RWPE1 (cell line): ENCODE measurements around the gene BICD2.

Experiments used
- CTCF ChIA-PET: fragments of 350-600 bp; sonication (Branson Sonifier 250); formaldehyde crosslinking; extraction: SDS; loops from one replicate; lab custom pipeline; 2021; lab: Yijun Ruan, JAX
- POLR2A ChIA-PET: fragments of 400-600 bp; formaldehyde crosslinking; extraction: SDS; loops from one replicate; lab custom pipeline; 2020; ENCODE audit warnings: antibody characterized with exemption; ENCODE audit not compliant: low non-redundant PET; lab: Yijun Ruan, JAX
- DNase-seq: peaks from one replicate; pipeline ENCODE4 v3.0.0; 2012; ENCODE audit warnings: low spot score
- H3K27ac ChIP-seq: fragments of 450-650 bp; 2 replicates; pipeline ENCODE4 v1.5.1; 2017
- CTCF ChIP-seq: fragments of 450-650 bp; conservative IDR thresholded peaks from 2 replicates; pipeline ENCODE4 v1.5.1; 2017; ENCODE audit warnings: low read depth, mild to moderate bottlenecking

The BICD2 gene

GRCh38 chr9:92726971-92727715 is 37.5 kb downstream of the BICD2 start:
- ChIA-PET CTCF (no interaction called here), POLR2A (no interaction called here)
- TF ChIP-seq CTCF = no peak
- no peak for DNase-seq
- H3K27ac ChIP-seq = peak overlapping the region; percentile 89

- no peak for DNase-seq
- POLR2A ChIA-PET = no interaction called here
- CTCF ChIA-PET = interaction anchor here (0.6 kb wide), 1 partner anchor 78 kb away, joined by 3 read pairs; no protein-coding TSS in a partner anchor
- peak overlapping the region; percentile 89 for H3K27ac ChIP-seq
- no peak for TF ChIP-seq CTCF
Observed at GRCh38 chr9:92726348-92726747, 38.3 kb downstream of the BICD2 start.

GRCh38 chr9:92725766-92726165 is 38.9 kb downstream of the BICD2 start:
- ChIA-PET CTCF (interaction anchor here (0.6 kb wide), 1 partner anchor 77 kb away, joined by 3 read pairs; no protein-coding TSS in a partner anchor), POLR2A (no interaction called here)
- no peak for TF ChIP-seq CTCF
- H3K27ac ChIP-seq = peak overlapping the region; percentile 89
- DNase-seq = no peak

GRCh38 chr9:92725266-92725545 is 39.4 kb downstream of the BICD2 start:
- TF ChIP-seq CTCF = no peak

GRCh38 chr9:92724528-92725265 is 39.9 kb downstream of the BICD2 start:
- CTCF ChIA-PET = interaction anchor here (0.6 kb wide), 1 partner anchor 83 kb away, joined by 3 read pairs; no protein-coding TSS in a partner anchor
- TF ChIP-seq CTCF = no peak
- H3K27ac ChIP-seq = peak overlapping the region; percentile 89
- no peak for DNase-seq
- POLR2A ChIA-PET = no interaction called here

More at GRCh38 chr9:92725266-92725545, 39.4 kb downstream of the BICD2 start:
- H3K27ac ChIP-seq = peak overlapping the region; percentile 89
- ChIA-PET POLR2A (no interaction called here), CTCF (no interaction called here)
- no peak for DNase-seq

GRCh38 chr9:92723801-92724323 is 40.8 kb downstream of the BICD2 start:
- CTCF ChIA-PET = interaction anchor here (0.6 kb wide), 1 partner anchor 83 kb away, joined by 3 read pairs; no protein-coding TSS in a partner anchor

More at GRCh38 chr9:92723801-92724323, 40.8 kb downstream of the BICD2 start:
- peak overlapping the region; percentile 89 for H3K27ac ChIP-seq
- POLR2A ChIA-PET = no interaction called here
- TF ChIP-seq CTCF = no peak
- no peak for DNase-seq
